Endothelial cell of umbilical vein (primary cell): ENCODE data around the gene SLC6A6. TPM values are rescaled to one million over a fixed set of nuclear protein-coding genes. Genes with fewer than 3 reads are reported as not detected.

ENCODE experiments used
- BruUV-seq: library from RNA; stranded (reverse); fragments of 400-500 nt; replicated peaks from 2 replicates; lab custom pipeline; 2021; lab: Mats Ljungman, UMichigan
- CTCF ChIA-PET: fragments of 300-600, 350-600 bp; sonication (Branson Sonifier 250); formaldehyde crosslinking; loops from one replicate; lab custom pipeline; 2021; ENCODE audit warnings: antibody characterized with exemption, inconsistent platforms; lab: Charles Lee
- POLR2A ChIA-PET: fragments of 300-600, 350-600 bp; sonication (Branson Sonifier 250); formaldehyde crosslinking; loops from one replicate; lab custom pipeline; 2021; ENCODE audit warnings: antibody characterized with exemption, inconsistent platforms; lab: Charles Lee
- DNase-seq: peaks from one replicate; pipeline ENCODE4 v3.0.0-alpha.2; 2011; ENCODE audit warnings: low read depth, low spot score
- FAIRE-seq: peaks from 2 replicates; lab custom pipeline; 2011; peaks lifted over from hg19 to GRCh38; lab: Jason Lieb, UNC
- H2AFZ ChIP-seq: 2 replicates; pipeline ENCODE4 v1.6.0; 2012; ENCODE audit warnings: low read depth, low read length, control low read depth, inconsistent platforms
- H3K27ac ChIP-seq: 2 replicates; pipeline ENCODE4 v1.5.1; 2011; ENCODE audit warnings: low read depth, mild to moderate bottlenecking, control low read depth, low read length, moderate library complexity; ENCODE audit not compliant: insufficient read depth
- H3K27me3 ChIP-seq, 2 experiments: 2 replicates each; pipeline versions ENCODE4 v1.6.0 to v1.6.1; 2011; ENCODE audit warnings: low read length in 2 of 2, mixed read lengths in 1 of 2; ENCODE audit not compliant: control insufficient read depth in 2 of 2, insufficient read depth in 2 of 2
- H3K36me3 ChIP-seq, 2 experiments: 2 replicates in 1 of 2; 3 replicates in 1 of 2; pipeline ENCODE4 v1.5.1; 2011; ENCODE audit warnings: low read length in 2 of 2, mild to moderate bottlenecking in 1 of 2, moderate library complexity in 1 of 2; ENCODE audit not compliant: control insufficient read depth in 2 of 2, insufficient read depth in 2 of 2; ENCODE audit errors: extremely low read depth in 1 of 2
- H3K4me1 ChIP-seq: 3 replicates; pipeline ENCODE4 v1.5.1; 2011; ENCODE audit warnings: mild to moderate bottlenecking, low read length; ENCODE audit not compliant: control insufficient read depth, insufficient read depth; ENCODE audit errors: extremely low read depth
- H3K4me2 ChIP-seq: 2 replicates; pipeline ENCODE4 v1.6.1; 2011; ENCODE audit warnings: low read length, control low read depth, mixed read lengths; ENCODE audit not compliant: insufficient read depth
- H3K4me3 ChIP-seq, 3 experiments: fragments of 200-600 bp in 1 of 3; sonication (generic), shearing (Covaris generic) in 1 of 3; replicated peaks in 1 of 3; 2 replicates each; pipeline ENCODE4 v1.5.1; 2011 to 2016; ENCODE audit warnings: control low read depth in 3 of 3, low read length in 3 of 3, mild to moderate bottlenecking in 2 of 3, inconsistent platforms in 1 of 3, low read depth in 1 of 3, moderate library complexity in 1 of 3; ENCODE audit not compliant: insufficient read depth in 1 of 3
- H3K79me2 ChIP-seq: 2 replicates; pipeline ENCODE4 v1.6.0; 2012; ENCODE audit warnings: low read length, inconsistent platforms; ENCODE audit not compliant: control insufficient read depth, insufficient read depth
- H3K9ac ChIP-seq: replicated peaks from 2 replicates; pipeline ENCODE3; 2011; ENCODE audit warnings: low read length, control low read depth; ENCODE audit not compliant: insufficient read depth; ENCODE audit errors: extremely low read depth
- H3K9me1 ChIP-seq: replicated peaks from 3 replicates; pipeline ENCODE4 v1.6.0; 2011; ENCODE audit warnings: mild to moderate bottlenecking, low read length; ENCODE audit not compliant: control insufficient read depth, insufficient read depth; ENCODE audit errors: extremely low read depth
- H3K9me3 ChIP-seq: replicated peaks from 2 replicates; pipeline ENCODE4 v1.5.1; 2012; ENCODE audit warnings: low read length, inconsistent platforms; ENCODE audit not compliant: control insufficient read depth, insufficient read depth
- H4K20me1 ChIP-seq: replicated peaks from 2 replicates; pipeline ENCODE3; 2011; ENCODE audit warnings: mild to moderate bottlenecking, low read length; ENCODE audit not compliant: control insufficient read depth, insufficient read depth; ENCODE audit errors: extremely low read depth
- CTCF ChIP-seq, 2 donors: IDR thresholded peaks; 1 replicate in 1 of 2; 2 replicates in 1 of 2; pipeline ENCODE4 v1.5.1; 2011; ENCODE audit warnings: low read length in 2 of 2, mild to moderate bottlenecking in 2 of 2, moderate library complexity in 2 of 2, control low read depth in 1 of 2, inconsistent platforms in 1 of 2, low read depth in 1 of 2; ENCODE audit not compliant: insufficient read depth in 1 of 2; ENCODE audit errors: extremely low read depth in 1 of 2
- EZH2 ChIP-seq: IDR thresholded peaks from 2 replicates; pipeline ENCODE4 v1.6.1; 2012; ENCODE audit warnings: borderline replicate concordance, low read depth, mild to moderate bottlenecking, moderate library complexity, low read length, inconsistent platforms; ENCODE audit not compliant: severe bottlenecking
- FOS ChIP-seq: IDR thresholded peaks from 2 replicates; pipeline ENCODE4 v1.6.1; 2011; ENCODE audit warnings: mild to moderate bottlenecking, low read length, moderate library complexity, borderline replicate concordance; ENCODE audit not compliant: insufficient read depth
- GATA2 ChIP-seq: IDR thresholded peaks from 2 replicates; pipeline ENCODE4 v1.7.0; 2011; ENCODE audit warnings: low read depth, mild to moderate bottlenecking, moderate library complexity, mixed read lengths, low read length; ENCODE audit not compliant: insufficient read length, insufficient read depth
- JUN ChIP-seq: IDR thresholded peaks from 2 replicates; pipeline ENCODE4 v1.6.1; 2011; ENCODE audit warnings: borderline replicate concordance, low read depth; ENCODE audit not compliant: insufficient read length, insufficient read depth
- MAX ChIP-seq: IDR thresholded peaks from 2 replicates; pipeline ENCODE4 v1.6.1; 2011; ENCODE audit not compliant: insufficient read depth, insufficient read length
- MYC ChIP-seq: IDR thresholded peaks from one replicate; pipeline ENCODE4 v1.6.1; 2011; ENCODE audit warnings: mild to moderate bottlenecking, low read depth, low read length
- POLR2A ChIP-seq: IDR thresholded peaks from 2 replicates; pipeline ENCODE4 v1.6.1; 2012; ENCODE audit warnings: low read depth, mild to moderate bottlenecking, control low read depth, low read length
- POLR2AphosphoS5 ChIP-seq: IDR thresholded peaks from 2 replicates; pipeline ENCODE4 v1.6.1; 2012; ENCODE audit warnings: low read depth, mild to moderate bottlenecking, control low read depth, low read length, moderate library complexity; ENCODE audit not compliant: insufficient read depth
- dilution Hi-C: fragments of 300-500 bp; cut with MboI; formaldehyde crosslinking; loops from one replicate; pipeline ENCODE4 v1.15.0; 2019; ENCODE audit warnings: low sequenced_read_pairs; ENCODE audit not compliant: extremely low pct_ligation_motif_present
- intact Hi-C: fragments of 100-400 bp; cut with micrococcal nuclease; formaldehyde crosslinking; loops from one replicate; pipeline ENCODE4 v1.10.0; 2022
- polyA plus RNA-seq, 4 experiments: library from polyadenylated mRNA; depleted of rRNA in 3 of 4; stranded (reverse) in 3 of 4; unstranded in 1 of 4; fragments of >200 nt; gene quantifications; 2 replicates each; pipeline versions ENCODE4 v1.2.1 to v1.2.3, GENCODE V29; 2011 to 2012; ENCODE audit warnings: missing spikeins in 1 of 4
- total RNA-seq: library from RNA; stranded (reverse); gene quantifications from 2 replicates; pipeline ENCODE4 v1.2.3, GENCODE V29; 2021

Gene SLC6A6
- total and polyA plus RNA-seq, 2 donors (not counting 3 experiments of a cell fraction or from before 2014, with no cell fraction given) = 25.7 to 38.0 TPM

DNA sequence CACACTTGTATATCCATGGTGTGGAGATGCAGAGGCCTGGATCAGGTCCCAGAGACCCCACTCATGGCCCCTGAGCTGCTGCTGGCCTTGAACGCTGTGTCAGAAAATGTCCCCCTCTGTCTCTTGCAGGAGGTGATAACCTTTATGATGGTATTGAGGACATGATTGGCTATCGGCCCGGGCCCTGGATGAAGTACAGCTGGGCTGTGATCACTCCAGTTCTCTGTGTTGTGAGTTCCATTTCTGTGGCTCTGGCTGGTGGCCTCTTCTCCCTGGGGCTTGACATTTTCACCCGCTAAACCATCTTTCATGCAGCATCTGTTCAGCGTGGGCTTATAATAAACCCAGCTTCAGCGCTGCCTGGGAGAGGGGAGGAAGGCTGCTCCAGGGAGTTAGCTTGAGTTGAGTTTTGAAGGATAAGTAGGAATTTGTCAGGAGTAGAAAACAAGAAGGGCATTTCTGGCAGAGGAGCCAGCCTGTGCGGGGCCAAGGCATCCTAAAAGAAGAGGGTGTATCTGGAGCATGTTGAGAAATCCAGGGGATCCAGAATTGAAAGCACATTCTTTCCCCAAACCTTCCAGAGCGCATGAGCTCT is 76.6 kb downstream of the SLC6A6 start:
- H3K4me2 ChIP-seq = no peak overlapping the region
- H3K27me3 ChIP-seq = no peaks in the 10 kb centered on the region
- no peak overlapping the region for H3K9ac ChIP-seq
- H2AFZ ChIP-seq = no peak overlapping the region
- no TSS peak for BruUV-seq
- peaks cover 24% of the 10 kb centered on the region for H3K4me1 ChIP-seq
- no peak for DNase-seq
- FAIRE-seq = no peak
- intact Hi-C loops = no loop called here
- ChIA-PET POLR2A (no interaction called here), CTCF (no interaction called here)
- no peaks in the 10 kb centered on the region for H3K9me3 ChIP-seq
- H3K27ac ChIP-seq = no peak overlapping the region
- no peaks in the 10 kb centered on the region for H3K9me1 ChIP-seq
- dilution Hi-C loops = no loop called here
- H3K4me3 ChIP-seq = no peak overlapping the region
- H3K79me2 ChIP-seq = no peaks in the 10 kb centered on the region
- no peak for TF ChIP-seq MAX
- no peak for TF ChIP-seq GATA2
- no peak for TF ChIP-seq JUN
- TF ChIP-seq EZH2 = no peak
- TF ChIP-seq FOS = no peak
- no peak for TF ChIP-seq POLR2A
- TF ChIP-seq MYC = no peak
- no peak for TF ChIP-seq CTCF (IDR thresholded peaks at IDR 0.05; ENCODE audit: extremely low read depth in 1 of 2, insufficient read depth in 1 of 2, low read depth in 1 of 2, low read length in 2 of 2)
- TF ChIP-seq POLR2AphosphoS5 = no peak
- H3K36me3 ChIP-seq = peaks cover 0 to 2% of the 10 kb centered on the region in 2 experiments
- no peaks in the 10 kb centered on the region for H4K20me1 ChIP-seq
